Dedifferentiated amniotic fluid mesenchymal stem cell (primary cell): ENCODE measurements around the gene SAAL1.
"Not testable (repeated sequence)": the region's sequence is repeated elsewhere in the genome, so short reads cannot be mapped to it uniquely, and the experiment has no call there.

Source experiments
- DNase-seq: peaks from one replicate; pipeline ENCODE4 v3.0.0-alpha.2; 2016; ENCODE audit errors: extremely low spot score

The SAAL1 gene

GRCh38 chr11:18105802-18106574, at the start of gene SAAL1:
TSS of gene SAAL1 (minus strand) at chr11:18106082. CDS start at chr11:18106041, 41 bp downstream.
- DNase-seq, result peak; percentile 72

GRCh38 chr11:18151581-18151980, 45.7 kb upstream of the SAAL1 start:
- no peak for DNase-seq

- DNase-seq, result no peak
Measured at GRCh38 chr11:18145837-18146236, 40.0 kb upstream of the SAAL1 start.

- DNase-seq, result no peak
Measured at GRCh38 chr11:18145025-18145424, 39.1 kb upstream of the SAAL1 start.

- DNase-seq, result no peak
Measured at GRCh38 chr11:18144243-18144642, 38.4 kb upstream of the SAAL1 start.

GRCh38 chr11:18140145-18140544, 34.3 kb upstream of the SAAL1 start:
- no peak for DNase-seq

- DNase-seq, result no peak
Measured at GRCh38 chr11:18137186-18137800, 31.4 kb upstream of the SAAL1 start.

- DNase-seq, result no peak
Measured at GRCh38 chr11:18135308-18135707, 29.4 kb upstream of the SAAL1 start.

GRCh38 chr11:18132341-18132740, 26.5 kb upstream of the SAAL1 start, which contains the start of gene MRGPRX3:
TSS of gene MRGPRX3 (plus strand) at chr11:18132571. CDS start at chr11:18137203, 4,632 bp downstream.
- no peak for DNase-seq

GRCh38 chr11:18131115-18131514, 25.2 kb upstream of the SAAL1 start:
- not testable (repeated sequence) for DNase-seq

- not testable (repeated sequence) for DNase-seq
Measured at GRCh38 chr11:18121331-18121828, 15.5 kb upstream of the SAAL1 start.

GRCh38 chr11:18115360-18116127, 9.7 kb upstream of the SAAL1 start:
- DNase-seq, result peak; percentile 61

GRCh38 chr11:18111005-18111404, 5.1 kb upstream of the SAAL1 start:
- no peak for DNase-seq

GRCh38 chr11:18108254-18108653, 2.4 kb upstream of the SAAL1 start:
- DNase-seq, result no peak

GRCh38 chr11:18106688-18107087, 806 bp upstream of the SAAL1 start:
- no peak for DNase-seq

GRCh38 chr11:18105086-18105801, 638 bp downstream of the SAAL1 start:
- no peak for DNase-seq

- DNase-seq, result no peak
Measured at GRCh38 chr11:18100926-18101656, 4.8 kb downstream of the SAAL1 start.

- DNase-seq, result no peak
Measured at GRCh38 chr11:18093959-18094358, 11.9 kb downstream of the SAAL1 start.

GRCh38 chr11:18091731-18092130, 14.2 kb downstream of the SAAL1 start:
- no peak for DNase-seq

- no peak for DNase-seq
Measured at GRCh38 chr11:18088966-18089365, 16.9 kb downstream of the SAAL1 start.

GRCh38 chr11:18088366-18088765, 17.5 kb downstream of the SAAL1 start:
- DNase-seq, result no peak
